Measurements from ENCODE around the gene GKN1.

GRCh38 chr2:68977453-68977852 lies 3.0 kb downstream of the GKN1 start:
- TF ChIP-seq TAF1 (conservative IDR thresholded peaks at IDR 0.05): no peak
- no peak for TF ChIP-seq CTCF (IDR thresholded peaks at IDR 0.05; ENCODE audit: low read depth, low read length, missing input control)
- no peak for TF ChIP-seq MAX (IDR thresholded peaks at IDR 0.05)
- TF ChIP-seq HNF4G (IDR thresholded peaks at IDR 0.05): no peak
- TF ChIP-seq RAD21 (IDR thresholded peaks at IDR 0.05): no peak
- TF ChIP-seq REST (IDR thresholded peaks at IDR 0.05): no peak
- TF ChIP-seq RXRA (IDR thresholded peaks at IDR 0.05): no peak
- TF ChIP-seq ZBTB33 (IDR thresholded peaks at IDR 0.05): no peak
- no peak for TF ChIP-seq GABPA (IDR thresholded peaks at IDR 0.05 in 1 of 2, conservative IDR thresholded peaks at IDR 0.05 in 1 of 2)
- no peak for TF ChIP-seq SP1 (IDR thresholded peaks at IDR 0.05)
- no peak for TF ChIP-seq FOXA1 (IDR thresholded peaks at IDR 0.05)
- no peak for TF ChIP-seq JUND (IDR thresholded peaks at IDR 0.05)
